ENCODE results near the gene CHERP.
"Not testable (repeated sequence)": the region's sequence is repeated elsewhere in the genome, so short reads cannot be mapped to it uniquely, and the experiment has no call there.

CHERP gene

GRCh38 chr19:16543734-16544133 is 1.5 kb upstream of the CHERP start:
- not testable (repeated sequence) for DNase-seq (ENCODE audit: low read depth)

GRCh38 chr19:16542910-16543472 is 754 bp upstream of the CHERP start:
- DNase-seq (ENCODE audit: low read depth): no peak

GRCh38 chr19:16541526-16542044 is 652 bp downstream of the CHERP start:
- DNase-seq (ENCODE audit: low read depth): no peak

GRCh38 chr19:16540948-16541347 is 1.3 kb downstream of the CHERP start:
- no peak for DNase-seq (ENCODE audit: low read depth)

GRCh38 chr19:16537111-16537510 is 5.1 kb downstream of the CHERP start:
- DNase-seq (ENCODE audit: low read depth): no peak

- DNase-seq (ENCODE audit: low read depth): no peak
These were observed 6.1 kb downstream of the CHERP start for GRCh38 chr19:16536130-16536529.

- DNase-seq (ENCODE audit: low read depth): no peak
These were observed 6.9 kb downstream of the CHERP start for GRCh38 chr19:16535381-16535780.

GRCh38 chr19:16532440-16533234 is 9.6 kb downstream of the CHERP start:
- DNase-seq (ENCODE audit: low read depth): no peak

- DNase-seq (ENCODE audit: low read depth): no peak
These were observed 10.9 kb downstream of the CHERP start for GRCh38 chr19:16531380-16531669.

- DNase-seq (ENCODE audit: low read depth): no peak
These were observed 11.5 kb downstream of the CHERP start for GRCh38 chr19:16530540-16531379.

- DNase-seq (ENCODE audit: low read depth): no peak
These were observed 12.6 kb downstream of the CHERP start for GRCh38 chr19:16529466-16530144.

GRCh38 chr19:16527971-16528521 is 14.2 kb downstream of the CHERP start:
- no peak for DNase-seq (ENCODE audit: low read depth)

GRCh38 chr19:16527334-16527935 is 14.8 kb downstream of the CHERP start:
- no peak for DNase-seq (ENCODE audit: low read depth)

- DNase-seq (ENCODE audit: low read depth): no peak
These were observed 16.3 kb downstream of the CHERP start for GRCh38 chr19:16525751-16526481.

GRCh38 chr19:16524991-16525734 is 17.1 kb downstream of the CHERP start:
- DNase-seq (ENCODE audit: low read depth): no peak

- DNase-seq (ENCODE audit: low read depth): no peak
These were observed 19.5 kb downstream of the CHERP start for GRCh38 chr19:16522559-16523377.

GRCh38 chr19:16521715-16522289 is 20.4 kb downstream of the CHERP start:
- no peak for DNase-seq (ENCODE audit: low read depth)

GRCh38 chr19:16520986-16521624 is 21.1 kb downstream of the CHERP start:
- no peak for DNase-seq (ENCODE audit: low read depth)
